HUES48 (cell line): ENCODE measurements around the gene EXOC4.
"Not testable (repeated sequence)": the region's sequence is repeated elsewhere in the genome, so short reads cannot be mapped to it uniquely, and the experiment has no call there.

Experiments used
- H3K27ac ChIP-seq: one replicate; pipeline ENCODE4 v1.7.0; 2013; ENCODE audit warnings: low read depth, low read length, inconsistent platforms
- H3K27me3 ChIP-seq: 2 replicates; pipeline ENCODE4 v1.6.1; 2013; ENCODE audit warnings: mild to moderate bottlenecking, low read length; ENCODE audit not compliant: control insufficient read depth, insufficient read depth
- H3K36me3 ChIP-seq: 2 replicates; pipeline ENCODE4 v1.6.1; 2013; ENCODE audit warnings: low read length; ENCODE audit not compliant: control insufficient read depth, insufficient read depth
- H3K4me1 ChIP-seq: 2 replicates; pipeline ENCODE4 v1.6.1; 2013; ENCODE audit warnings: mild to moderate bottlenecking, low read length; ENCODE audit not compliant: control insufficient read depth, insufficient read depth
- H3K4me3 ChIP-seq: 2 replicates; pipeline ENCODE4 v1.5.1; 2013; ENCODE audit warnings: mild to moderate bottlenecking, low read depth, low read length
- H3K9ac ChIP-seq: 2 replicates; pipeline ENCODE4 v1.6.1; 2013; ENCODE audit warnings: mild to moderate bottlenecking, low read depth, low read length, moderate library complexity
- H3K9me3 ChIP-seq: 2 replicates; pipeline ENCODE4 v1.6.1; 2013; ENCODE audit warnings: low read length; ENCODE audit not compliant: control insufficient read depth, insufficient read depth

EXOC4 gene

DNA sequence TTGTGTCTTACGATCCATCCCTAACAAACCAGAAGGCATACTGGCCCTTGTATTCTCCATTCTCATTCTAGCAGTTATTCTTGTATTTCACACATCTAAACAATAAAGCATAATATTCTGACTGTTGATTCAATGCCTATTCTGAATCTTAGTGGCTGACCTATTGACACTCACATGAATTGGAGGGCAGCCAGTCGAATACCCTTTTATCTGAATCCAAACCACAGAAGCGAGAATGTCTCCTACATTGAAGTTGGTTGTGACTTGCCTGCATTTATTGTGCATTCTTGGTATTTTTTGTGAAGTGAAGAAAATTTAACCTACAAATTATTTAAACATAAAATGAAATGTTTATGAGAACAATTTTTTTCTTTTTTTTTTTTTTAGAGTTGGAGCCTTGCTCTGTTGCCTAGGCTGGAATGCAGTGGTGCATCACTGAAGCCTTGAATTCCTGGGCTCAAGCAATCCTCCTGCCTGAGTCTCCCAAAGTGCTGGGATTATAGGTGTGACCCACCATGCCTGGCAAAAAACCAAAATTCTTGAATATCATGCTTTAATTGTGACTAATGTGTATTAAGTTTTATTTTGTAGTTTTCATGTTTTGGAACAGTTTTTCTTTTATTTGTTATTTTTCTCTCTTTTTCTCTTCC is 22.7 kb downstream of the EXOC4 start:
- Histone ChIP-seq H3K27me3 (no peaks in the 10 kb centered on the region), H3K36me3 (peaks cover 38% of the 10 kb centered on the region)

DNA sequence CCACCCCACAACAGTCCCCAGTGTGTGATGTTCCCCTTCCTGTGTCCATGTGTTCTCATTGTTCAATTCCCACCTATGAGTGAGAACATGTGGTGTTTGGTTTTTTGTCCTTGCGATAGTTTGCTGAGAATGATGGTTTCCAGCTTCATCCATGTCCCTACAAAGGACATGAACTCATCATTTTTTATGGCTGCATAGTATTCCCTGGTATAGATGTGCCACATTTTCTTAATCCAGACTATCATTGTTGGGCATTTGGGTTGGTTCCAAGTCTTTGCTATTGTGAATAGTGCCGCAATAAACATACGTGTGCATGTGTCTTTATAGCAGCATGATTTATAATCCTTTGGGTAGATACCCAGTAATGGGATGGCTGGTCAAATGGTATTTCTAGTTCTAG is 26.1 kb downstream of the EXOC4 start:
- not testable (repeated sequence) for H3K4me1 ChIP-seq, H3K9me3 ChIP-seq, H3K27ac ChIP-seq, H3K27me3 ChIP-seq, H3K4me3 ChIP-seq, H3K9ac ChIP-seq
- peaks cover 38% of the 10 kb centered on the region for H3K36me3 ChIP-seq

More for the DNA sequence above, 22.7 kb downstream of the EXOC4 start:
- Histone ChIP-seq H3K27ac (no peak overlapping the region), H3K9ac (no peak overlapping the region), H3K9me3 (no peaks in the 10 kb centered on the region), H3K4me3 (no peak overlapping the region), H3K4me1 (0 out of 2 replicates have a peak, but pooled peaks cover 5% of the 10 kb centered on the region)

DNA sequence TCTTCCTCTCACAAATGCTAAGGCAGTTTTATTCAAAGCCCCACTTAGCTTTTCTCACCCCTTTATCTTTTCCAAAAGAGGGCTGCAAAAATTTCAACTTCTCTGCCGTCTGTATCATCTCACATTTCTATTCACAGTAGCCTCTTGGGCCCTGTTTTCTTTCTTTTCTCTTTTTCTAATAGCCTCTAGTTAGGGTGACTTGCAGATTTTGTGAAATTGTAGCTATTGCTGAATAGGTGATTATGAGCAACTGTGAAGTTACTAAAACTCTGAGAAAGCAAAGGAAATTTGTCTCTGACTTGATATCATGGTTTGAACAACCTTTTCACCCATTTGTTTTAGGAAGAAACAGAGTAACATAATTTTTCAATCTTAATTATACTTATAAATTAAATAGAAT is 29.2 kb downstream of the EXOC4 start:
- peaks cover 19% of the 10 kb centered on the region for H3K36me3 ChIP-seq
- no peaks in the 10 kb centered on the region for H3K4me1 ChIP-seq
- H3K4me3 ChIP-seq: no peak overlapping the region
- H3K27ac ChIP-seq: no peak overlapping the region
- H3K27me3 ChIP-seq: no peaks in the 10 kb centered on the region
- no peaks in the 10 kb centered on the region for H3K9me3 ChIP-seq
- no peak overlapping the region for H3K9ac ChIP-seq

DNA sequence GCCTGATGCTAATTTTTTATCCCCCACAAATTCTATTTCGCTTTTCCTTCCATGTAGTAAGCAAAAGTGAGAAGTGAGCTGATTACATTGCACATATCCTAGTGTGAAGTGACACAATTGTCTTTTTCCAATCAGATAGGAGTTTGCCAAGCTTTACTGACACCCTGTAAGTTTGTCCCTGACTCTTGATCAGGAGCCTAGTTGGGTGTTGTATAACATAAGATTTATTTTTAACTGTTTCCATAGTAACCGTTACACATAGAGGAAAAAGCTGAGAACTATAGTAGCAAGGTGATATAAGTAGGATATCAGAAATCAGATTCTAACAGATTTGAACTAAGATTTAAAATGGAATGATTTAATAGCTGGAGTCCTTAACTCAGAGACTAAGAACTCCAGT is 31.2 kb downstream of the EXOC4 start:
- H3K9ac ChIP-seq: no peak overlapping the region

DNA sequence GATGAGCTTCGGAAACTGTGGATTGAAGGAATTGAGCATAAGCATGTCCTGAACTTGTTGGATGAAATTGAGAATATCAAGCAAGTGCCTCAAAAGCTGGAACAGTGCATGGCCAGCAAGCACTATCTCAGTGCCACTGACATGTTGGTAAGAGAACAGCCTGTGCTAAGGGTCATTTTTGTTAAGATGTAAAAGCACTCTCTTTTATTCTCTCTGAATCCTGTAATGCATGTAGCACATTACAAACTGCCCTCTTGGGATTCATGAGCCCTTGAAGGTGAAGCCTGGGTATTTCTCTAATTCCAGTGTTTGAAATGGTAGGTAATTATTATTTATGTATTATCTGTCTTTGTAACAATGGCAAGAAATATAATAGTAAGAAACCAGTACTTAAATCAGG is 36.1 kb downstream of the EXOC4 start:
- Histone ChIP-seq H3K36me3 (peaks cover 27% of the 10 kb centered on the region), H3K9me3 (no peaks in the 10 kb centered on the region), H3K4me3 (no peak overlapping the region), H3K4me1 (peaks cover 10% of the 10 kb centered on the region), H3K9ac (no peak overlapping the region), H3K27me3 (no peaks in the 10 kb centered on the region), H3K27ac (no peak overlapping the region)

More for the DNA sequence above, 31.2 kb downstream of the EXOC4 start:
- Histone ChIP-seq H3K4me1 (no peaks in the 10 kb centered on the region), H3K4me3 (no peak overlapping the region), H3K27ac (no peak overlapping the region), H3K9me3 (no peaks in the 10 kb centered on the region), H3K27me3 (no peaks in the 10 kb centered on the region), H3K36me3 (peaks cover 11% of the 10 kb centered on the region)

DNA sequence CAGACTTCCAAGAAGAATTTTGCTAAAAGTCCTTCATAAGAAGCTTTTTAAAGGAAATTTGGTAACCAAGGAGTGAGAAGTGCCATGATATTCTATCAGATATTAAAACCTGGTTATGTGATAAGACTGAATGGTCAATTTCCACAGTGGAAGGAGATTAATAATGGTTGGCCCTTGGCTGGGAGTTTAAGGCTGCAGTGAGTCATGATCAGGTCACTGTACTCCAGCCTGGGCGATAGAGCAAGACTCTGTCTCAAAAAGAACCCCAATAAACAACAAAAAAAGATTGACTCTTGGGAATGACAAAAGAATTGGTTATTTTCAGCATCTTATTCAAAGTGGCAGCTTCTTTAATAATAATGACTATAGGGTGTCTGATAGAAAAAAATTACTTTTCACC is 37.2 kb downstream of the EXOC4 start:
- Histone ChIP-seq H3K27me3 (no peaks in the 10 kb centered on the region), H3K4me3 (no peak overlapping the region), H3K36me3 (peaks cover 27% of the 10 kb centered on the region), H3K9me3 (no peaks in the 10 kb centered on the region), H3K9ac (no peak overlapping the region), H3K4me1 (peaks cover 10% of the 10 kb centered on the region), H3K27ac (no peak overlapping the region)

DNA sequence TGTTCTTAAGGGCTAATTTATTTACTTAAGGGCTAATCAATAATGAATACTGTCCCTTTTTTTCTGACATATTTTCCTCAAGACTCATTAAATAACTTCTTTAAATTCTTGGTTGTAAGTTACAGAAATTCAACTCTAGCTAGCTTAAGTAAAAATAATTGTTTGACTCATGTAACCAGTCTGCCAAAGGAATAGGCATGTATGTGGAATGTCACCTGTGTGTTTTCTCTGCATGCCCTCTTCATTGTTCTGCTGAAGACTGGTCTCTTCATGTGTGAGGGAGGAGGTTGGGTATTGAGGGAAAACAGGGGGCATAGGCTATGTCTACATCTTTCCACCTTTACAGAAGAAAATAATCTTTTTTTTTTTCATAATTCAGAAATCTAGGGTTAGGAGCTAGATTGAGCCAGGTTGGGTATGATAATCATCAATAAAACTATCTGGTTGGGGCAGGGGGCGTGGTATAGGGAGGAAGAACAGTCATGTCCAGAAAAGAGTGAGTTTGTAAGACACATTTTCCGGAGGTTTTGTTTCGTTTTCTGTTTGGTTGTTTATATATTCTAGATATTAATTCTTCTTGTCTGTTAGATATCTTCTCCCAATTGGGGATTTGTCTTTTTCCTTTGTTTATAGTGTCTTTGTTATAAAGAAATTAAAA is 37.9 kb downstream of the EXOC4 start:
- no peak overlapping the region for H3K4me3 ChIP-seq
- no peak overlapping the region for H3K27ac ChIP-seq
- H3K9ac ChIP-seq: no peak overlapping the region
- H3K36me3 ChIP-seq: peaks cover 27% of the 10 kb centered on the region
- H3K4me1 ChIP-seq: peaks cover 10% of the 10 kb centered on the region
- no peaks in the 10 kb centered on the region for H3K27me3 ChIP-seq
- H3K9me3 ChIP-seq: no peaks in the 10 kb centered on the region

DNA sequence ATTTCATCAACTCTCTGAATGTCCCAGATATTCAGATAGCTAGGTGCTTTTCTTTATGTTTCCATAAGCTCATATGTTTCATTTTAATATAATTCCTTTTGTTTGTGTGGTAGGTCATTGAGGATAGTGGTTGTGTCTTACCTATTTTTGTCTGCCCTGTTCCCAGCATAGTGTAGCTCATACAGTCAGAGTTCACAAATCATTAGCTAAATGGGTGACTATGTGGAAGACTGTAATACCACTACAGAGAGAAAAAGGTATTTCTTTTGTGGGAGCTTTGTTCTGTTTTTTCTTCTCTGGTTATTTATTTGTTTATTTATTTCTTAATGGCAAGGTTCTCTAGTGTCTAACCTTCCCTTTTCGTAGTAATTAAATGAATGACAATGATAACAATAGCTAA is 39.8 kb downstream of the EXOC4 start:
- H3K4me3 ChIP-seq: no peak overlapping the region
- H3K4me1 ChIP-seq: peaks cover 10% of the 10 kb centered on the region
- H3K9ac ChIP-seq: no peak overlapping the region
- peaks cover 27% of the 10 kb centered on the region for H3K36me3 ChIP-seq
- no peaks in the 10 kb centered on the region for H3K27me3 ChIP-seq
- no peak overlapping the region for H3K27ac ChIP-seq
- no peaks in the 10 kb centered on the region for H3K9me3 ChIP-seq

DNA sequence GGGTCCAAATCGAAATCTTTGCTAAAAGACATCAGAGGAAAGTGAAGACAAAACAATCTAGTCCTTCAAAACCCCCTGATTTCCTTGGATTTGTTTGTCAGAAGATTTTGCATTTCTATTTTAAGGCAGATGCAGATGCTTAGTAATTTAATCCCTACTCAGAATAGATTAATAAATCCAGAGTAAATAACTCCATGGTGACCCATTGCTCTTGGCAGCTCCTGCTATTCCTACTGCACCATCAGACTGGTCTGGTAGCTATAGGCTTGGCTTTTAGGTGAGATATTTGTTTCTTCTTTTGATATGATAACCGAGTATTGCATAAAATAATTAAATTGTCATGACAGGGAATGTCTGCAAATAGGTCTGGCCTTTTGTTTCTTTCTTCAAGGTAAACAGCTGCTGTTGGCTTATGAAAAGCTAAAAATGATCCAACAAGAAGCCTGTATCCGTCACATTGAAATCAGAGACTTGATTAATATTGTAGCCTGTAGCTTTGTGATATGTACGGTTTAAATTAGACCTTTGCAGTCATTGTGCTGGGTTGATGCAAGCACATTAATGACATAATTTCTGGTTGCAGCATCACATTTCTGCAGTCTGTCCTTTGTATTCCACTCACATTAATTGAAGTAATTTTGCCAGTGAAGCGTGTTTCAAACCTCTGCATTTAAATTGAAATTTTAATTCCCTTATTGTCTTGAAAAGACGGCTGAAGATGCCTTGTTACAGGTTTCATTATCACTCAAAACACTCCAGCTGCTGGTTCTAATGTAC is 40.7 kb downstream of the EXOC4 start:
- H3K27ac ChIP-seq: no peak overlapping the region
- peaks cover 26% of the 10 kb centered on the region for H3K36me3 ChIP-seq
- H3K4me1 ChIP-seq: peaks cover 10% of the 10 kb centered on the region
- no peak overlapping the region for H3K9ac ChIP-seq
- H3K9me3 ChIP-seq: no peaks in the 10 kb centered on the region
- H3K27me3 ChIP-seq: no peaks in the 10 kb centered on the region
- no peak overlapping the region for H3K4me3 ChIP-seq

DNA sequence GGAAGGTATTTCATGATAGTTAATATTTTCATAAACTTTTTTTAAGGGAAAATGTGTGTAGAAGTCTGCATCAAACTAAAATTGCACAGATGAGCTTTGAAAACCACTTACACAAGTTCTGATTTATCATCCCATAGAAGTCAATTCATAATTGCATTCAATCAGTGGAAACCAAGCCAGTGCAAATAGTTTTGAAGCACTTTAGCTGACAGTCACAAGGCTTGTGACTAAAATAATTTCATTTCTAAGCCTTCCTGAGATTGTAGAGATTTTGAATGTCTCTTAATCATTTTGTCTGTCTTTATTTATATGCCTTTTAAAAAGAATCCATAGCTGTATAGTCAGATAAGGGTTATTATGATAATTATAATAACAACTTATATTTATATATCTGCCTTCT is 41.4 kb downstream of the EXOC4 start:
- peaks cover 10% of the 10 kb centered on the region for H3K4me1 ChIP-seq
- H3K27ac ChIP-seq: no peak overlapping the region
- H3K27me3 ChIP-seq: no peaks in the 10 kb centered on the region
- H3K9me3 ChIP-seq: no peaks in the 10 kb centered on the region
- peaks cover 20% of the 10 kb centered on the region for H3K36me3 ChIP-seq
- H3K4me3 ChIP-seq: no peak overlapping the region
- H3K9ac ChIP-seq: no peak overlapping the region

DNA sequence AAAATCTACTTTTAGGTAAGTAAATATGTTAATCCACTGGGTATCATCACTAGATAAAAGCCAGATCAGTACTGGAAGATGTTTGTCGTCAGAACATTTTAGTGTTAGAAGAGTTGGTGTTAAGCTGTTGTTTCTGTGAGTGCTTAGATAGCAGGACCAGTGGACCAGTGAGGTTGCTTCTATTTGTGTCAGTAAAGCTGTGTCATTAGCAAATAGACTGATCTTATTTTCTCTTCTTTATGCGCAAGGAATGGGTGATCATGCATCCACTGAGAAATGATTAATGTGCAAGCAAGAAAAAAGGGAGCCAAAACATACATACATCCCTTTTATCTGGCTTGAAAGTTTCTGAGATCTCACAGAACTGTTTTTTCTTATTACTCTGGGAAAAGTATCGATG is 42.6 kb downstream of the EXOC4 start:
- peaks cover 7% of the 10 kb centered on the region for H3K36me3 ChIP-seq
- H3K9ac ChIP-seq: no peak overlapping the region
- H3K27me3 ChIP-seq: no peaks in the 10 kb centered on the region
- no peaks in the 10 kb centered on the region for H3K9me3 ChIP-seq
- no peak overlapping the region for H3K4me3 ChIP-seq
- no peak overlapping the region for H3K27ac ChIP-seq
- peaks cover 10% of the 10 kb centered on the region for H3K4me1 ChIP-seq
